Activated T-cell treated with anti-CD3 and anti-CD28 coated beads for 48 hours (primary cell): ENCODE data around the gene TMEM141.

Experiments
- DNase-seq: peaks from one replicate; pipeline ENCODE4 v3.0.0-alpha.2; 2020; ENCODE audit warnings: low read depth

Gene TMEM141

DNA sequence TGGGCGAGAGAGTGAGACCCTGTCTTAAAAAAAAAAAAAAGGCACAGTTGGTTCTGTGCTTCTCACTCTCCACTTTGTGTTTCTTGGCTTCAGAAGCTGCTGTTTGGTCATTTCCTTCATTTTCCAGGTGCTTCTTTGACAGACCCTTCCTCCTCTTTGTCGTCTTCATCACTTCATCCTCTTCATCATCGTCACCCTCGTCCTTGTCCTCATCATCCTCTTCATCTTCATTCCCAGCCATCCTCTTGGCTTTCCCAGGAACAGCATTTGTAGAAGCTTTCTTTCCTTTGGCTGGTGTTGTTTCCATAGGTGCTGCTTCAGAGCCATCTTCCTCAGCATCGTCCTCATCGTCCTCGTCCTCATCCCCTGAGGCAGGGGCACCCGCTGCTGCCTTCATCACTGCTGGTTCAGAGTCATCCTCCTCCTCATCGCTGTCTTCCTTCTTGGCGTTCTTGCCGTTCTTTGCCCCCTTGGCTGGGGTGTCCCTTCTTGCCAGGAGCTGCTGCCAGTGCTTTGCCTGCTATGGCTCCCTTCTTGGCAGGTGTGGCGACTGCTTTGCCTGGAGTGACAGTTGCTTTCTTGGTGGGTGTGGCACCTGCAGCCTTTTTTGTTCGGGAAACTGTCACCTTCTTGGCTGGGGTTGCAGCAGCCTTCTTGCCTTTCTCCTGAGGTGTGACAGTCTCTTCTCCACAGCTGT, 23.7 kb downstream of the TMEM141 start:
- DNase-seq, result no peak

DNA sequence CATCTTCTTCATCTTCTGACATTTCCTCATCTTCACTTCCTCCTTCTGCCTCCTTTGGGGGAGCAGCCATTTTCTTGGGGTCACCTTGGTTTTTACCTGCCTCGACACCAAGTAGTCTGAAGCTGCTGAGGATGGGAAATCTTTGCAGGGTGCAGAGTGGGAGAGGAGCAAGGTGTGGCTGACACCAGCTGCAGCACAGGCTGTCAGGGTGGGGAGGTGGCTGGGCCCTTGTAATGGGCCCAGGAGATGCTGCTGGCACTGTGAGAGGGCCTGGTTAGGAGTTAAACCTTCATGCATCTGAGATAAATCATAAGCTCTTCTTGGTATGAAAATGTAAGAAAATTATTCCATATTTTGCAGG, 24.3 kb downstream of the TMEM141 start:
- DNase-seq, result no peak

DNA sequence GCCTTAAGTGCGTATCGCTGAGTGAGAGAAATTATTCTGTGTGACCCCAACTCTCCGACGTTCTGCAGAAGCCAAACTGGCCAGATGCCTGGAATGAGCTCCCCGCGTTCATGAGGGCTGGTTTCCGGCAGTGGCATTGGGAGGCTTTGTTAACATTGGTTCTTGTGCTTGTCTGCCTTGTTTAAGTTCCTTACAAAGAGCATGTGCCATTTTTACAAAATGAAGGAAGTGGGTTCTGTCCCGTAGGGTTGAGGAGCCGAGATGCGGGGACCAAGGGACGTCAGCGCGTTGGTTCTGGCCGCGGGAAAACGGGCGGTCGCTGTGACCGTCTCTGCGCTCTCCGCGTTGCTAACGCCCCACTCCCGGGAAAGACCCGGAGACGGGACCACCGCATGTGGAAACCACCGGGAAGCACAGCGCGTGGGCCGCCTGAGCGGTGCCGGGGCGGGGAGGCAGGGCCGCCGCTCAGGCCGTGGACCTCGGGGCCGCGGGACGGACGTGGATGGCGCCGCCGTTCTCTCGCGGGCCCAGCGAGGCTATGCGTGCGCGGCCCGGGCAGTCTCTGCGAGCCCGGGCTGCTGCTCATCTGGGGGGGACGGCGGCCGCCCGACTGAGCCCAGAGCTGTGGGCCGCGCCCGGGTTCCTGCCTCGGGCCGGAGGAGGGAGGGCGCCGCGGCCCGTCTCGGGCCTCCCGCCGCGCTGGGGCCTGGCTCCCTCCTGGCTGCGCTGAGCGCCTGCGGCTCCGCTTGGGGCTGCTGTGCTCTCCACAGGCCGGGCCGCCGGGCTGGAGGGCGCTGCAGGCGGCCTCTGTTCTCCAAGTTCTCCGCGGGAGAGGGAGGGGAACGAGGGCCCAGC, 30.1 kb downstream of the TMEM141 start:
- DNase-seq, result no peak

DNA sequence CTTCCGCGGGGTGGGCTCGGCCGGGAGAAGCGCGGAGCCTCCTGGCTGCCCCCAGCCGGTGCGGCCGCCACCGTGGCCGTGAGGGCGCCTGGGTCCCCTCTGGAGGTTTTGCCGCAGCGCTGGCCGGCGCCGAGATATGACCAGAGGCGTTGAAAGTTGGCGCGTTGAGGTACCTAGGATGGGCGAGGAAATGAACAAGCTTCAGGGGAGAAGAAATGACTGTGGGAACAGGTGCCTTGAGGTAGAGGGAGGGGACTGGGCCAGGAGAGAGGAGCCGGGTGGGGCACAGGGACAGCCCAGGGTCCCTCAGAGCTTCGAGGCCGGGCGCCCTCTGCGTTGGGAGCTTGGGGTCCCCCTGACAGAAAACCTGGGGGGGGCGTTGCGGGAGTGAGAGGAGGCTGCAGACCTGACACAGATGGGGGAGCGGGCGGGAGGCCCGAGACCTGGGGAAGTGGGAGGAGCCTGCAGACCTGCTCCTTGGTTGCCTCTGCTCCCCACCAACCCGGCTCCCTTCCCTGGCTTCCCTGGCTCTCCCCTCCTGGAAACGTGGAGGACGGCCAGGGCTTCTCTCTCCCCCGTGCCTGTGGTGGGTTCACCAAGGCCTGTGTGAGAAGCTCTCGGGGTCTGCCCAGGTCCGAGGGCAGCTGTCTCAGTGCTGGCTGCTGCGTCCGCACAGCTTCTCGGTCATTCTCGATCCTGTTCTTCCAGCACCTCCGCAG, 30.8 kb downstream of the TMEM141 start:
- DNase-seq, result no peak

DNA sequence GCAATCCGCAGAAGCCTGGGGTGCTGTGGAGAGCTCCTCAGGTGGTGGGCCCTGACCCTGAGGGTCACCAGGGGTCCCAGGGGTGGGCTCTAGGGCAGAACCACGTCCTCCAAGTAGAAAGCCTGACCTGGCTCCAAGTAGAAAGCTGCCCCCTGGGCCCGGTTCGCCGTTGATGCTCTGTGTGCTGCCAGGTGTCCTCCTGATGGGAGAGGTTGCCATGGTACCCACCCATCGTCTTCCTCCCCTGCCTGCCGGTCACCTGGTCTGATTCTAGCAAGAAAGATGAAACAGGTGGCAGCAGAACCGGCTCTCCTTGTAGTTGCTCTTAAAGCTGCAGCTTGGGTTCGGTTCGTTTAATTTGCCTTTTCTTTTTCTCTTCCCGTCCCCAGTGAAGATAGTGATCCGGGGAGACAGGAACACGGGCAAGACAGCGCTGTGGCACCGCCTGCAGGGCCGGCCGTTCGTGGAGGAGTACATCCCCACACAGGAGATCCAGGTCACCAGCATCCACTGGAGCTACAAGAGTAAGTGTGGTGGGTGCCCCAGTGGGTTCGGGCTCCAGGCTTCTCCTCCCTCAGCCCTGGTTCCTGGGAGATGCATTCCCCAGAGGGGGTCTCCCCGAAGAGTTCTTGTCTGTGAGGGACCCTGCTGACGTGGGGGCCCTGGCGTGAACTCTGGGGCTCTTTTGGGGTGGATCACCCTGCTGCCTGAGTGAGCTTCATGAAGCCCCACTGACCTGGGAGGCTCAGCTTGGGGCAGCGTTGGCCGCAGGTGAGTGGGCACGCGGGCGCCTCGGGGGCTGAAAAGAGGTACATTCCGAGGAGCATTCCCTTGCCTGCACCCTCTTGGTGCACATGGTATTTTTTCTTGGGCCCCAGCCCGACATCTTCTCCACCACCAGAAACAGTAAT, 32.2 kb downstream of the TMEM141 start:
- no peak for DNase-seq

DNA sequence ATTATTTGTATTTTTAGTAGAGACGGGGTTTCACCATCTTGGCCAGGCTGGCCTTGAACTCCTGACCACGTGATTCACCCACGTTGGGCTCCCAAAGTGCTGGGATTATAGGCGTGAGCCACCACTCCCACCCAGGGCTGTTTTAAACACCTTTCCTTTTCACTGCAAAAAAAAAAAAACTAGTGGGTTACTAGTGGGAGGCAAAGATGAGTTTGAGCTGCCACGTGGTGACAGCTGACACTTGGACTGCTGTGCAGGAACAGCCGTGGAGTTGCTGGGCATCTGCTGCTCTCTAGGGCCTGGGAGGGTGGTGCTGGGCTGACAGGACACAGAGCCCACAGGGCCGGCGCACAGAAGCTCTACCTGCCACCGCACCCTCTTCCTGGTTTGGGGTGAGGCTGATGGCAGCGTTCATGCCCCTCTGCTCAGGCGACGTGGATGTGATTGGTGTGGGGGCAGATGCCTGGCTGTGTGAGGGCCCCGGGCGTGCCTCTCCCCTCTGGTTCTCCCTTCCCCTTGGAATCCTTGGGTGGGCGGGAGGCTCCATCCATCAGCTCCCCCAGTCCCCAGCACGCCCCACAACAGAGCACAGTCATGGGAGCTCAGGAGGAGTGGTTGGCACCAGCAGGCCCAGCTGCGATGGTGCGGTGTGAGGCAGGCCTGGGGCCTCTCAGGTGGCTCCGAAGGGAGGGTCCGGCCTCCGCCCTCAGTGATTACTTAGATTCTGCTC, 33.5 kb downstream of the TMEM141 start:
- no peak for DNase-seq

DNA sequence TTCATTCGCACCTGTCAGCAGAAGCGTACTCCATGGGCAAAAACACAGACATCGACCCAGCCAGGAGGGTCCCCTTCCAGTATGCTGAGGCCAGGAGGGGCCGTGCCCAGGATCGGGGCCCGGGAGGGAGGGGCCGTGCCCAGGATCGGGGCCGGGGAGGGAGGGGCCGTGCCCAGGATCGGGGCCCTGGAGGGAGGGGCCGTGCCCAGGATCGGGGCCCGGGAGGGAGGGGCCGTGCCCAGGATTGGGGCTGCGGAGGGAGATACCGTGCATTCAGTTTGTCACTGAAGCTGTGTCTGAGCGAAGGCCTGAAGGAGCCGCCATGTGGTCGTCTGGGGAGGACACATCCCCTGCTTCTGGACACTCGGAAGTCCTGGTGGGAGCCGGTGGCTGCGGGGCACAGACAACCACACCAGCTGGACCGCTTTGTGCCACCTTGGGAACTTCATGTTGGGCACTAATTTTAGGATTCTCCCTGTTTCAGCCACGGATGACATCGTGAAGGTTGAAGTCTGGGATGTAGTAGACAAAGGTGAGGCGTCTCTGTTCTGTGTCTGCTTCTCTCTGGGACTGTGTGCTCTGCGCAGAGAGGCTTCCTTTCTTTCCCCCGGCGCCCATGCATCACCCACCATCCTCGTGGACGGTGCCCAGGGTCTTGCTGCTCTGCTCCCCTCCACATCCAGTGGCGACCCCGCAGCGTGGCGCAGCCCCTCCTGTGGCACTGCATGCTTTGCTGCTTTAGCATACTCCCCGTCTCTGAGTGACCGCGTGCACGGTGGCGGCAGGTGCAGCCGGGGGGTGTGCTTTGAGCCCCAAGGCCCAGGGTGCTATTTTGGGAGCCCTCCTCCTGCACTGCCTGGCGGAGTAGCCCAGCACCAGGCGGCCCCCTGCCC, 34.4 kb downstream of the TMEM141 start:
- no peak for DNase-seq

DNA sequence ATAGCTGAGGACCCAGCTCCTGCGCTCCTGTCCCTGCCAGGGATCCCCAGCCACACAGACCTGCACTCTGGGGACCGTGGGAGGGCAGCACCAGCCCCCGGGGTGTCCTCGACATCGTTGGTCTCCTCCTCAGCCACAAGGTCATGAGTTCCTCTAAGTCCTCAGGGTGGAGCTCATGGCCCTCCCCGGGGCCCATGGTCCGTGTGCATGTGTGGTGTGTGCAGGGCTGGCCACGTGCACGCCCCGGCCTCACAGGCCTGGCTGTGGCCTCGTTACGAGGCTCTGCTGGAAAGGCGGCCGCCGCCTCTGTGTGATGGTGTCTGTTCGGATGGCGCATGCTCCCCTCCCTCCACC, 35.0 kb downstream of the TMEM141 start:
- no peak for DNase-seq

DNA sequence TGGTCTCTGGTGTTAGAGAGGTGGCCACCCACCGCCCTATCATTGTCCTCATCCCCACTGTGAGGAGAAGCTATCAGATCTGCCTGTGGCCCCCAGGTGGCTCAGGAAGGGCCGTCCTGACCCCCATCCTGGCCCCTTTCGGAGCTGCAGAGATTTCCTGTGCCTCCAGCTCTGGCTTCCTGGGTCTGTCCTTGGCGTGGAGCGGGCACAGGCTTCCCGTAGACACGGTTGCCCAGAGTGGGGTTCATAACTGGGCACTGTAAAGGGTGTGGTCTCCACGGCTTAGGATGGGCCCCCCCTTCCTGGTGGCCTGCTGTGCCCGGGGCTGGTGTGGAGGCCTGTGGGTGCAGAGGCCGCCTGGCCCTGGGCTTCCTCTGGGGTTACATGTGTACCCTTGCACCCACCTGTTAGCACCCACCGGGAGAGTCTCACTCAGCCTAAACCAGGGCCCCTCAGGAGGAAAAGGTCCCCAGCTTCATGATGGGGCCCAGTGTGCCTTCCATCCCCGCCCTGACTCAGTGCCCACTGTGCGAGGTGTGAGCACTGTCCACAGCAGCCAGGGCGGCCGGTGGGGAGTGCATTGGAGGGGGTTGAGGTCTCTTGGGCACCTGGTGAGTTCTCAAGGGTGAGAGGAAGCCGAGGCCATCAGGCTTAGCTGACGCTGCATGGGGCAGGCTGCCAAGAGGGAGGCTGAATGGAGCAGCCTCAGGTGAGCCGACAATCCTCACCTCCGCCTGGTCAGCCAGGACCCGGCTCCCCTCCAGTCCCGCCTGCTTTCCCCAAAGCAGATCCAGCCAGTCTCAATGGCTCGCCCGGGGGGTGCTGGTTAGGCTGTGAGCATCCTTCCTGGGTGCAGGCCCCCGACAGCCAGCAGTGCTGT, 35.8 kb downstream of the TMEM141 start:
- no peak for DNase-seq

DNA sequence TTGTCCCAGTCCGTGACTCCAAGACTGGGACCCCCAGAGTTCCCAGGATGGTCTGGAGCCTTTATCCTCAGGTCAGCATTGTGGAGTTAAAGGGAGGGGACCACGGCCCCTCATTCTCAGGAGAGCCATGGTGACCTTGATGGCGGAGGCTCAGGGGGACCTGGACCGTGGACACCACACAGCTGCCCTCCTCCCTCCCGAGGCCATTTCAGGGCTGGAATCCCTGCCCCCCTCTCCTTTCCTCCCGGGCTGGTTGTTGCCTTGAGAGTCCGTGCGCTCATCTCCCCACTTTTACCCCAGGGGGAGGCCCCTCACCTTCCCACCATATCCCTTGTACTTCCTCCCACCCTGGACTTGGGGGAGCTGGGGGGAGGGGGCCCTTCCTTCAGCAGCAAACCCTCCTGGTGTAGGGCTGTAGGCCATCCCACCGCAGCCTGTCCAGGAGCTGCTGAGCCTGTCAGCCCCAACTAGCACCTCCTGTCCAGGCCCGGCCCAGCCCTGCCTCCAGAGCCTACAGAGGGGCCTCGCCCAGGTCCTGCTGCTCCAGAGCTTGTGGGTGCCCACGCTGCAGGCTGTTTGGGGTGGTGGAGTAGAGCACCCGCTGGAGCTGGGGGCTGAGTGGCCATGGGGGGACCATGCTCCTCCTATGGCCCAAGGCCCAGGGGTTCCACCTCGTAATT, 36.8 kb downstream of the TMEM141 start:
- no peak for DNase-seq

DNA sequence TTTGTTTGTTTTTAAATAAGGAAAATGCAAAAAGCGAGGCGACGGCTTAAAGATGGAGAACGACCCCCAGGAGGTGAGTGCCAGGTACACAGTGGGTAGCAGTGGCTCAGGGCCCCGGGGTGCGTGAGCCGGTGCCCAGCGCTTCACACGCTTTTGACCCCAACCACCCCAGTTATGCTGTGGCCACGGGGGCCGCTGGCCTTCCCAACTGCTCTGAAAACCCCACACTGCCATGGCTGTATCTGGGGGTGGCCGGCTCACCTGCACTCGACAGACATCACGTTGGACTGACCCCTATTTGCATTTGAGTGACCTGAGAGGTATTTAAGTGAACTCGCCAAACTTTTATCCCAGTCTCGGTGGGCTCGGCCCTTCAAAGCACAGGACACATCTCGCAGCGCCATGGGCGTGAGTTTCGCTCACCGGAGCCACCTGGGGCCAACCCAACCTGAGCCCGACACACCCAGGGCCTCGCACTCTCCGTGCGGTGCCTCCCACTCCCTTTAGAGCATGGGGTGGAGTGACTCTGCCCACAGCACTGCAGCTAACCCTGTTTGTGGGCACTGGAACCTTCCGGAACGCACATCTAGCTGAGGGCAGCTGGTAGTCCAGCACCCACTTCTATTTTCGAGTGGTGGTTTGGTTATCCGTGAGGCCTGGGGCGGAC, 37.5 kb downstream of the TMEM141 start:
- DNase-seq, result no peak

DNA sequence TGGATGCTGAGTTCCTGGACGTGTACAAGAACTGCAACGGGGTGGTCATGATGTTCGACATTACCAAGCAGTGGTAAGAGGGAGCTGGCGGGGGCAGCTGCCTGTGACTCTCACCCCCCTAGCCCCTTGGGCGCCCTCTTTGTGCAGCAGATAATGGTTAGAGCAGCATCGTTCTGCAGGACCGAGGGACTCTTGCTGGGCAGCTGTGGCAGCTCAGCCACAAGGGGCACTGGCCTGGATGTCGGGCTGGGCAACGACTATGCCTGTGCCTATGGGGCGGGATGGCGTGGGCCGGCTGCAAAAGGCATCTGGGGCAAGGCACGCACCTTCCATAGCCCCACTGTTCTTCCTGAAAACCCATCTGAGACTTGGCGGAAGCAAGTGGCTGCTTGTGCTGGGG, 38.3 kb downstream of the TMEM141 start:
- DNase-seq, result no peak

DNA sequence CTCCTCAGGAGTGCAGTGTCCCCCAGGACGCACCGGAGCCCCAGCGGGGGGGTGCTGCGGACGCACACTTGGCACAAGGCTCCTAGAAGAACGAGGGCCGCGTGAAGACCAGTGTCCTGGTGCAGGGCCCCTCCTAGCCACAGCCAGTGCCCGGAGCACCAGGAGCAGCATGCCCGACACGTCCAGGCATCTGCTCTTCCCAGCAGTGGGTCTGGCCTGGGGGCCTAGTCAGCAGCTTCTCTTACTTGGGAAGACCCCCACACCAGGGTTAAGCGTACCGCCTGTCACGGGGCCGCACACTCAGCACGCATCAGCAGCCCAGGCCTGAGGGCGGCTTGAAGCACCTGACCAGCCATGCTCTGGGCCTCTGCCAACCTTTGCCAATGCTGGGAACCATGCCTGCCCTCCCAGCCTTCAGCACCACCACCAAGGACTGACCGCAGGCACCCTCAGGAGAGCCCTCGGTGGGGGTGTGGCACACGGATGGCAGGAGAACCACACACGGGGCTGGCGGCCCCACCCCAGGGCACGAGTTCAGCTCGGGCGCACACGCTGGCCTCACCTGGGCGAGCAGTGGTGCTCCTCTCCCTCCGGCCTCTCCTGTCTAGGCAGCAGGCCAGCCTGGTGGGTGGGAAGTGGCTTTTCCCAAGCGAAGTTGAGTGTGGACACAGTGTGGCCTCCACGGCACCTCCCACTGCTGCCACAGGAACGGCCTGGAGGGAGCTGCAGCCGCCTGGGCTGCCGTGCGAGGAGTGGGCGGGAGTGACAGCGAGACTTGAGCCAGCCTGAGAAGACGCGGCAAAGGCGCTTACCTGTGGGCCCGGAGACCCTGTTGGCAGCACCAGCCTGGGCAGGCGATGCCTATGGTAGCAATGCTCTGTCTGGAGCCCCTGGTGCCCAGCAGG, 39.1 kb downstream of the TMEM141 start:
- no peak for DNase-seq

DNA sequence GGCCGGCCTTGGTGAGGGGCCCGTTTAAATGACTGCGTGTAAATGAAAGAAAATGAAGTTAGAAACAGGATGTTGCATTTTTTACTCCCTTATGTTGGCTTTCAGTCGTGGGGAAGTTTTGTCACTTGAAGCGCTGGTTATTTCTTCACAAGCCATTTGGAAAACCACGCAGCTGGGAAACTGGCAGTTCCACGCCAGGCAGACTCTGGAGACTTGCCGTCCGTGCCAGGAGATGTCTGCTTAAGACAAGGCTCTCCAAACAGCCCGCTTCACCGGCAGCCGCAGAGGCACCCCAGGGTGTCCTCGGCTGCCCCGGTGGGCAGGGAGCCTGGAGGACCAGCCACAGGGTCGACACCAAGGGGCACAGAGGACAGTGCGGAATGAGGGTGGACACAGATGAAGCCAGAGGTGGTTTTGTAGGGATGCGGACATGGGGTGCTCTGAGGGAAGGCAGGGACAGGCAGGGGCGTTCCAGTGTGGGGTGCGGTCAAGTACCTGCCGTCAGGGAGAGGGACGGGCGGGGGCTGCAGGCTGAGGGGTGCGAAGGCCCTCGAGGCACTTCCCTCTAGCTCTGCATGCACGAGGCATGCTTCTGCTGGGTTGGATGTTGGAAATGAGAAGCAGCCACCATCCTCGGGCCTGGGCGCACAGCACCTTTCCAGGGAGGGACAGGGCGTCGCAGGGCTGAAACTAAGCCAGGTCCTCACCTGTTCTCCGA, 40.0 kb downstream of the TMEM141 start:
- DNase-seq, result no peak

DNA sequence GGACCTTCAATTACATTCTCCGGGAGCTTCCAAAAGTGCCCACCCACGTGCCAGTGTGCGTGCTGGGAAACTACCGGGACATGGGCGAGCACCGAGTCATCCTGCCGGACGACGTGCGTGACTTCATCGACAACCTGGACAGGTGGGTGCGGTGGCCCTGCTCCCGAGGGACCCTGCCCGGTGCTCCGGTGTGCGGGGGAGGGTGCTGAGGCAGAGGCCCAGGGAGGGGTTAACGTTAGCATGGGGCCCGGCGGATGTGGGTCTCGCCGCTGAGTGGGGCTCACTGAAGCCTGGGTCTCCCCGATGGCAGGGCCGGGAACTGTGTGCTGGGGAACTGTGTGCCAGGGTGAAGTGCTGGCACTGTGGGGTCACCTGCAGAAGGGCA, 40.6 kb downstream of the TMEM141 start:
- no peak for DNase-seq

DNA sequence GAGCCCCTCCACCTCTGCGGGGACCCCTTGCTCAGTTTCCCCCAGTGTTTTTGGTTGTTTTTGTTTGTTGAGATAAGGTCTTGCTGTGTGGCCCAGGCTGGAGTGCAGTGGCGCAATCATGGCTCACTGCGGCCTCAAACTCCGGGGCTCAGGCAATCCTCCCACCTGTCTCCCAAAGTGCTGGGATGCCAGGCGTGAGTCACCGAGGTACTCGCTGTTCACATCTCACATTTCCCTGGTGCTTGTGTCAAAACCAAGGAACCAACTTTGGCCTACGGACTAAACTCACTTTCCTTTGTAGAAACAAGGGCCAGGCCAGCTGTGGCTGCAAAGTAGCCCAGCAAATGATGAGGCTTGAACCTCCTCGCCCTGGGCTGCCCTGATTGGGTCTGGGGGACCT, 41.4 kb downstream of the TMEM141 start:
- no peak for DNase-seq
